ENCODE results near the gene METTL21A. TPM values are rescaled to one million over a fixed set of nuclear protein-coding genes. Genes with fewer than 3 reads are reported as not detected.

Gene METTL21A
- total and polyA plus RNA-seq, 2 of the 13 experiments (the other 11 are each of a cell fraction or from before 2014, with no cell fraction given), result 42.4 to 61.2 TPM

DNA sequence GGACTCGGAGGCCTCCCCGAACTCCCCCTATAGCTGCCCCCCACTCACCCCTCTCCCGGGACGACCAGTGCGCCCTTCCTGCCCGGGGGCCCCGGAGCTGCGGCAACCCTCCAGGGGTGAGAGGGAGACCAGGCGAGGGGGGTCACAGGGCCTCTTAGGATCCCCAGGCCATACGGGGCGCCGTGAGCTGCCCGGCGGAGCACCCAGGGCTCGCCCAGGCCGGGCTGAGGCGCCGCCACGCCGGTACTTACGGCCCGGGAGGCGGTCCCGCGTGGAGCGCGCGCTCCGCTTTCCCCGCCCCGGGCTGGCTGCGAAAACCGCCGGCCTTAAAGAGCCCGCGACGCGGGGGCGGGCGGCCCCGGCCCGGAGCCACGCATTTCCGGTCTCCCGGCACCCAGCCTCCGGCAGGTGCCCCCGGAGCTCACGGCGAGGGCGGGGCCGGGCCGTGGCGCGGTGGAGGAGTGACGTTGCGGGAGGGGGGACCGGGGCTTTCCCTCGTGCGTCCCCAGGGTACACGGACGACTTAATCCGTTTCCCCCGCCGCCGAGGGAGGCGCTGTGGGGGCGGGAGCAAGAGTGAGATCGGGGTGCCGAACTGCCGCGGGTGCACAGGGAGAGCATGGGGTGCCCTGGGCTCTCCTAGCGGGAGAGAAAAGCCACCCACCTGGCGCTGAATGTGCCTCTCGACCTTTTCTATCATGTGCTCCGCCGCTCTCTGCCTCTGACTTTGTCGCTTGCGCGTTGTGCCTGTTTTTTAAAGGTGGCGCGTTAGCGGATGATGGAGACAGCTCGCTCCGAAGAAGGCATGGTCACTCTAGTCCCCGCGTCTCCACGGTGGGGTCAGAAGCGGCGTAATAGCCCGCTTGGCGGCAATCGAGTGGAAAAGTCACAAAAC, at the start of gene METTL21A (continued):
- TF ChIP-seq MED13 (CRISPR knock-in tag; IDR thresholded peaks at IDR 0.05), result peak; percentile 77; the same call in 1 of the 2 replicates
- TF ChIP-seq ZKSCAN8 (CRISPR knock-in tag; IDR thresholded peaks at IDR 0.05; ENCODE audit: borderline replicate concordance), result peak; percentile 54; the same call in 1 of the 2 replicates
- TF ChIP-seq, protein P1, sequence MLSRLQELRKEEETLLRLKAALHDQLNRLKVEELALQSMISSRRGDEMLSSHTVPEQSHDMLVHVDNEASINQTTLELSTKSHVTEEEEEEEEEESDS (CRISPR knock-in tag; IDR thresholded peaks at IDR 0.05; ENCODE audit: borderline replicate concordance), result peak; percentile 17; the same call in 1 of the 2 replicates
- TF ChIP-seq, protein P2, sequence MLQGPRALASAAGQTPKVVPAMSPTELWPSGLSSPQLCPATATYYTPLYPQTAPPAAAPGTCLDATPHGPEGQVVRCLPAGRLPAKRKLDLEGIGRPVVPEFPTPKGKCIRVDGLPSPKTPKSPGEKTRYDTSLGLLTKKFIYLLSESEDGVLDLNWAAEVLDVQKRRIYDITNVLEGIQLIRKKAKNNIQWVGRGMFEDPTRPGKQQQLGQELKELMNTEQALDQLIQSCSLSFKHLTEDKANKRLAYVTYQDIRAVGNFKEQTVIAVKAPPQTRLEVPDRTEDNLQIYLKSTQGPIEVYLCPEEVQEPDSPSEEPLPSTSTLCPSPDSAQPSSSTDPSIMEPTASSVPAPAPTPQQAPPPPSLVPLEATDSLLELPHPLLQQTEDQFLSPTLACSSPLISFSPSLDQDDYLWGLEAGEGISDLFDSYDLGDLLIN (CRISPR knock-in tag; IDR thresholded peaks at IDR 0.05; ENCODE audit: borderline replicate concordance), result peak; percentile 83; the same call in 1 of the 2 replicates
- TF ChIP-seq, protein P3, sequence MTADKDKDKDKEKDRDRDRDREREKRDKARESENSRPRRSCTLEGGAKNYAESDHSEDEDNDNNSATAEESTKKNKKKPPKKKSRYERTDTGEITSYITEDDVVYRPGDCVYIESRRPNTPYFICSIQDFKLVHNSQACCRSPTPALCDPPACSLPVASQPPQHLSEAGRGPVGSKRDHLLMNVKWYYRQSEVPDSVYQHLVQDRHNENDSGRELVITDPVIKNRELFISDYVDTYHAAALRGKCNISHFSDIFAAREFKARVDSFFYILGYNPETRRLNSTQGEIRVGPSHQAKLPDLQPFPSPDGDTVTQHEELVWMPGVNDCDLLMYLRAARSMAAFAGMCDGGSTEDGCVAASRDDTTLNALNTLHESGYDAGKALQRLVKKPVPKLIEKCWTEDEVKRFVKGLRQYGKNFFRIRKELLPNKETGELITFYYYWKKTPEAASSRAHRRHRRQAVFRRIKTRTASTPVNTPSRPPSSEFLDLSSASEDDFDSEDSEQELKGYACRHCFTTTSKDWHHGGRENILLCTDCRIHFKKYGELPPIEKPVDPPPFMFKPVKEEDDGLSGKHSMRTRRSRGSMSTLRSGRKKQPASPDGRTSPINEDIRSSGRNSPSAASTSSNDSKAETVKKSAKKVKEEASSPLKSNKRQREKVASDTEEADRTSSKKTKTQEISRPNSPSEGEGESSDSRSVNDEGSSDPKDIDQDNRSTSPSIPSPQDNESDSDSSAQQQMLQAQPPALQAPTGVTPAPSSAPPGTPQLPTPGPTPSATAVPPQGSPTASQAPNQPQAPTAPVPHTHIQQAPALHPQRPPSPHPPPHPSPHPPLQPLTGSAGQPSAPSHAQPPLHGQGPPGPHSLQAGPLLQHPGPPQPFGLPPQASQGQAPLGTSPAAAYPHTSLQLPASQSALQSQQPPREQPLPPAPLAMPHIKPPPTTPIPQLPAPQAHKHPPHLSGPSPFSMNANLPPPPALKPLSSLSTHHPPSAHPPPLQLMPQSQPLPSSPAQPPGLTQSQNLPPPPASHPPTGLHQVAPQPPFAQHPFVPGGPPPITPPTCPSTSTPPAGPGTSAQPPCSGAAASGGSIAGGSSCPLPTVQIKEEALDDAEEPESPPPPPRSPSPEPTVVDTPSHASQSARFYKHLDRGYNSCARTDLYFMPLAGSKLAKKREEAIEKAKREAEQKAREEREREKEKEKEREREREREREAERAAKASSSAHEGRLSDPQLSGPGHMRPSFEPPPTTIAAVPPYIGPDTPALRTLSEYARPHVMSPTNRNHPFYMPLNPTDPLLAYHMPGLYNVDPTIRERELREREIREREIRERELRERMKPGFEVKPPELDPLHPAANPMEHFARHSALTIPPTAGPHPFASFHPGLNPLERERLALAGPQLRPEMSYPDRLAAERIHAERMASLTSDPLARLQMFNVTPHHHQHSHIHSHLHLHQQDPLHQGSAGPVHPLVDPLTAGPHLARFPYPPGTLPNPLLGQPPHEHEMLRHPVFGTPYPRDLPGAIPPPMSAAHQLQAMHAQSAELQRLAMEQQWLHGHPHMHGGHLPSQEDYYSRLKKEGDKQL (CRISPR knock-in tag; IDR thresholded peaks at IDR 0.05; ENCODE audit: low read depth), result peak; percentile 77
- TF ChIP-seq, protein P4, sequence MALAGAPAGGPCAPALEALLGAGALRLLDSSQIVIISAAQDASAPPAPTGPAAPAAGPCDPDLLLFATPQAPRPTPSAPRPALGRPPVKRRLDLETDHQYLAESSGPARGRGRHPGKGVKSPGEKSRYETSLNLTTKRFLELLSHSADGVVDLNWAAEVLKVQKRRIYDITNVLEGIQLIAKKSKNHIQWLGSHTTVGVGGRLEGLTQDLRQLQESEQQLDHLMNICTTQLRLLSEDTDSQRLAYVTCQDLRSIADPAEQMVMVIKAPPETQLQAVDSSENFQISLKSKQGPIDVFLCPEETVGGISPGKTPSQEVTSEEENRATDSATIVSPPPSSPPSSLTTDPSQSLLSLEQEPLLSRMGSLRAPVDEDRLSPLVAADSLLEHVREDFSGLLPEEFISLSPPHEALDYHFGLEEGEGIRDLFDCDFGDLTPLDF (CRISPR knock-in tag; IDR thresholded peaks at IDR 0.05), result peak; percentile 94
- no peak for TF ChIP-seq CCAR2 (optimal IDR thresholded peaks at IDR 0.05; ENCODE audit: low read depth, low read length)
- TF ChIP-seq HHEX (CRISPR knock-in tag; IDR thresholded peaks at IDR 0.05), result no peak
- TF ChIP-seq, protein P5, sequence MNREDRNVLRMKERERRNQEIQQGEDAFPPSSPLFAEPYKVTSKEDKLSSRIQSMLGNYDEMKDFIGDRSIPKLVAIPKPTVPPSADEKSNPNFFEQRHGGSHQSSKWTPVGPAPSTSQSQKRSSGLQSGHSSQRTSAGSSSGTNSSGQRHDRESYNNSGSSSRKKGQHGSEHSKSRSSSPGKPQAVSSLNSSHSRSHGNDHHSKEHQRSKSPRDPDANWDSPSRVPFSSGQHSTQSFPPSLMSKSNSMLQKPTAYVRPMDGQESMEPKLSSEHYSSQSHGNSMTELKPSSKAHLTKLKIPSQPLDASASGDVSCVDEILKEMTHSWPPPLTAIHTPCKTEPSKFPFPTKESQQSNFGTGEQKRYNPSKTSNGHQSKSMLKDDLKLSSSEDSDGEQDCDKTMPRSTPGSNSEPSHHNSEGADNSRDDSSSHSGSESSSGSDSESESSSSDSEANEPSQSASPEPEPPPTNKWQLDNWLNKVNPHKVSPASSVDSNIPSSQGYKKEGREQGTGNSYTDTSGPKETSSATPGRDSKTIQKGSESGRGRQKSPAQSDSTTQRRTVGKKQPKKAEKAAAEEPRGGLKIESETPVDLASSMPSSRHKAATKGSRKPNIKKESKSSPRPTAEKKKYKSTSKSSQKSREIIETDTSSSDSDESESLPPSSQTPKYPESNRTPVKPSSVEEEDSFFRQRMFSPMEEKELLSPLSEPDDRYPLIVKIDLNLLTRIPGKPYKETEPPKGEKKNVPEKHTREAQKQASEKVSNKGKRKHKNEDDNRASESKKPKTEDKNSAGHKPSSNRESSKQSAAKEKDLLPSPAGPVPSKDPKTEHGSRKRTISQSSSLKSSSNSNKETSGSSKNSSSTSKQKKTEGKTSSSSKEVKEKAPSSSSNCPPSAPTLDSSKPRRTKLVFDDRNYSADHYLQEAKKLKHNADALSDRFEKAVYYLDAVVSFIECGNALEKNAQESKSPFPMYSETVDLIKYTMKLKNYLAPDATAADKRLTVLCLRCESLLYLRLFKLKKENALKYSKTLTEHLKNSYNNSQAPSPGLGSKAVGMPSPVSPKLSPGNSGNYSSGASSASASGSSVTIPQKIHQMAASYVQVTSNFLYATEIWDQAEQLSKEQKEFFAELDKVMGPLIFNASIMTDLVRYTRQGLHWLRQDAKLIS (CRISPR knock-in tag; IDR thresholded peaks at IDR 0.05), result no peak
- TF ChIP-seq, protein P6, sequence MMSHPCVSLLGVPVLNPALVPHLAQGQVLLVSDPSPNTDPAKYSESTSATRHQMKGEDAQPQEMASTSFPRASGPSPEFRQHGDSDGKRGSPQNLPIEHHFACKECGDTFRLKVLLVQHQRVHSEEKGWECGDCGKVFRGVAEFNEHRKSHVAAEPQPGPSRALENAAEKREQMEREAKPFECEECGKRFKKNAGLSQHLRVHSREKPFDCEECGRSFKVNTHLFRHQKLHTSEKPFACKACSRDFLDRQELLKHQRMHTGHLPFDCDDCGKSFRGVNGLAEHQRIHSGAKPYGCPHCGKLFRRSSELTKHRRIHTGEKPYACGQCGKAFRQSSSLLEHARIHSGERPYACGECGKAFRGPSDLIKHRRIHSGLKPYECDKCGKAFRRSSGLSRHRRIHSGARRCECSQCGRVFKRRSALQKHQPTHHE (CRISPR knock-in tag; IDR thresholded peaks at IDR 0.05; ENCODE audit: borderline replicate concordance), result no peak
- 0 out of 2 replicates have a peak, but pooled peaks have one; percentile 32 for TF ChIP-seq GTF3A (CRISPR knock-in tag; conservative IDR thresholded peaks at IDR 0.05)
- no peak for TF ChIP-seq ARNT (IDR thresholded peaks at IDR 0.05)
- peak; percentile 86; the same call in 1 of the 2 replicates for TF ChIP-seq ERF (CRISPR knock-in tag; IDR thresholded peaks at IDR 0.05)

Data from HepG2 (cell line).